Measurements from ENCODE around the gene SHLD1.
"Not testable (repeated sequence)": the region's sequence is repeated elsewhere in the genome, so short reads cannot be mapped to it uniquely, and the experiment has no call there.

Gene SHLD1

GRCh38 chr20:5735845-5736510 lies 14.2 kb upstream of the SHLD1 start:
- no peak for DNase-seq (ENCODE audit: low read depth in 2 of 2)

DNA sequence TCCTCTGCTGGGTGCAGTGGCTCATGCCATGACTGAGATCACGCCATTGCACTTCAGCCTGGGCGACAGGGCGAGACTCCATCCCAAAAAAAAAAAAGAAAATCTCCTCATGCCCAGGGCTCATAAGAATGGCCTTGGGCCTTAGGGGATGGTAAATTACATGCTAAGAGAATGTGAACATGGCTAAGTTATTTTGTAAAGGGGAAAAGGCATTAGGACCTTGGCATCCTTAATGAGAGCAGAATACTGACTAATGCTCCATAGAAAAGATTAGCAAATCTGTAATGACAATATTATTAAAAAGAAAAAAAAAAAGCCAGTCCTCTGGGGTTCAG lies 12.6 kb upstream of the SHLD1 start:
- no peak for DNase-seq (ENCODE audit: low read depth in 2 of 2)

DNA sequence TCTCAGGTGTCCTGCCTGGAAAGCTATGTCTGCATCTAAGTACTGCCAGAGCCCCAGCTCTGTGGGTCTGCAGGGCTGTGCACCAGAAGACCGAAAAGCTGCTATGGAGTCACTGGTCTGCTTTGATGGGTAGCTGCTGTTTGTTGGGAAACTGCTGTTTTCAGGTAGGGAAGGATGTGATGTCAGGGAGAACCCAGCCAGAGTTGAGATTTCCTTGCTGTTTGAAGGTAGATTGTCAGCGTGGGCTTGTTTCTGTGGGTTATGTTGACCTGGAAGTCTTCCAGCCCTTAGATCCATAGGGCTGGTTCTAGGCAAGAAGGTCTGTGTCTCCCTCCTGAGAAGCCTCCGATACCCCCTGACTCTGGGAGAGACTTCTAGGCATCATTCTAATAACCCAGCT lies 12.2 kb upstream of the SHLD1 start:
- no peak for DNase-seq (ENCODE audit: low read depth in 2 of 2)

DNA sequence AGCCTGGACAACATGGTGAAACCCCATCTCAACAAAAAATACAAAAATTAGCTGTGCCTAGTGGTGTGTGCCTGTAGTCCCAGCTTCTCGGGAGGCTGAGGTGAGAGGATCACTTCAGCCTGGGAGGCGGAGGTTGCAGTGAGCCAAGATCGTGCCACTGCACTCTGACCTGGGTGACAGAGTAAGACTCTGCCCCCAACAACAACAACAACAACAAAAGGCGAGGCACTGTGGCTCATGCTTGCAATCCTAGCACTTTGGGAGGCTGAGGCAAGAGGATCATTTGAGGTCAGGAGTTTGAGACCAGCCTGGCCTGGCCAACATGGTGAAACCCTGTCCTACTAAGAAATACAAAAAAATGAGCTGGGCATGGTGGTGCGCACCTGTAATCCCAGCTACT lies 9.6 kb upstream of the SHLD1 start:
- DNase-seq (ENCODE audit: low read depth in 2 of 2) = not testable (repeated sequence)

GRCh38 chr20:5741089-5741488 lies 9.1 kb upstream of the SHLD1 start:
- no peak for DNase-seq (ENCODE audit: low read depth in 2 of 2)

- DNase-seq (ENCODE audit: low read depth in 2 of 2) = no peak
These were observed 8.2 kb upstream of the SHLD1 start for GRCh38 chr20:5742041-5742440.

DNA sequence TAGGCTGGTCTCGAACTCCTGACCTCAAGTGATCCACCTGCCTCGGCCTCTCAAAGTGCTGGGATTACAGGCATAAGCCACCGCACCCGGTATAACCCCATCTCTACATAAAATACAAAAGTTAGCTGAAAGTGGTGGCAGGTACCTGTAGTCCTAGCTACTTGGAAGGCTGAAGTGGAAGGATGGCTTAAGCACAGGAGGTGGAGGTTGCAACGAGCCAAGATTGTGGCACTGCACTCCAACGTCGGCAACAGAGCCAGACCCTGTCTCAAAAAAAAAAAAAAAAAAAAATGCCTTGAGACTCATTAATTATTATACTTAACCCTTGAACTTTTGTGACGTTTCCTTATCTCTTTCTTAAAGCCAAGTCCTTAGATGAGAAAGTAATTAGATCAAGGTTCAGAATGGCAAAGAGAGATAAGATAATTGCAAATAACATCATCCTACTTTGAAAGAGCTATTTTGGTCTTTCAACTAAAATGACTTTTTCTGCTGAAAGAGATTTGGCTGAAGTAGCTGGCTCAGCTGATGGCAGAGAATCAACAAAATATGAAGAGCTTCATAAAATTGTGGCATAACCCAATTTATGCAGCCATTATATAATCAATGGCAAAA lies 4.7 kb upstream of the SHLD1 start:
- DNase-seq (ENCODE audit: low read depth in 2 of 2) = no peak

DNA sequence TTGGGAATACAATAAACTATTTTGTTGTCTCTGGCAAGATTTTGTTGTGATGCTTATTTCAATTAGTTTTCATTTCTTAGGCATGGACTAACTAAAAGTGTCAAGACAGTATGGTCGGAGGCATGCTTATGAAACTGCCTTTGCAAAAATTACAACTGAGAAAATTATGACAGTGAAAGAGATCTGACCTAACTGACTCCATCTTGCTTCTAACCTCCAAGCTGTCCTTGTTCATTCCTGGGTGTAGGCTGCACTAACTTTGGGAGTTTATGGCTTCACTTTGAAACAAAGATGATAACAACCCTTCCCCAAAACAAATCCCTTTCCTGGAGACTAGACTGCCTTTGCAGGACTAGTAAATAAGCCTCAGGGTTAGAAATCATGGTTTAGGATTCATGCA lies 4.1 kb upstream of the SHLD1 start:
- no peak for DNase-seq (ENCODE audit: low read depth in 2 of 2)

GRCh38 chr20:5748246-5748645 lies 2.0 kb upstream of the SHLD1 start:
- DNase-seq (ENCODE audit: low read depth in 2 of 2) = no peak

DNA sequence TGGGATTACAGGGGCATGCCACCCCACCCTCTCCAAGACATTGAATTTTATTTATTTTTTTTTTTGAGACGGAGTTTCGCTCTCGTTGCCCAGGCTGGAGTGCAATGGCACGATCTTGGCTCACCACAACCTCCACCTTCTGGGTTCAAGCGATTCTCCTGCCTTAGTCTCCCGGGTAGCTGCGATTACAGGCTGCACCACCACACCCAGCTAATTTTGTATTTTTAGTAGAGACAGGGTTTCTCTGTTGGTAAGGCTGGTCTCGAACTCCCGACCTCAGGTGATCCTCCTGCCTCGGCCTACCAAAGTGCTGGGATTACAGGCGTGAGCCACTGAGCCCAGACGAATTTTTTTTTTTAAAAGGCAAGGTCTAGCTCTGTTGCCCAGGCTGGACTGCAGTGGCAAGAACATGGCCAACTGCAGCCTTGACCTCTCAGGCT lies 669 bp upstream of the SHLD1 start:
- DNase-seq (ENCODE audit: low read depth in 2 of 2) = not testable (repeated sequence)

DNA sequence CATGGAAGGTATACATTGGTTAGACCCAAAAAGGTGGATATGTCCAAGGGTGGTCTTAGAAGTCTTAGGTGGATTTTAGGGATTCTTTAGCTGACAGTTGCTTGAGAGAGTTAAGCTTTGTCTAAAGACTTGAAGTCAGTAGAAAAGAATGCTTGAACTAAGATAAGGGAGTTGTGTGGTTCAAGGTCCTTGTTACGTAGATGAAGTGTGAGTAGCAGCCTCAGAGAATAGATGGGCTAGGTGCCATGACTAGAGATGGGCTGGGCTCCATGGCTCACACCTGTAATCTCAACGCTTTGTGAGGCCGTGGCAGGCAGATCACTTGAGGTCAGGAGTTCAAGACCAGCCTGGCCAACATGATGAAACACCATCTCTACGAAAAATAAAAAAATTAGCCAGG lies 1.7 kb downstream of the SHLD1 start:
- no peak for DNase-seq (ENCODE audit: low read depth in 2 of 2)

DNA sequence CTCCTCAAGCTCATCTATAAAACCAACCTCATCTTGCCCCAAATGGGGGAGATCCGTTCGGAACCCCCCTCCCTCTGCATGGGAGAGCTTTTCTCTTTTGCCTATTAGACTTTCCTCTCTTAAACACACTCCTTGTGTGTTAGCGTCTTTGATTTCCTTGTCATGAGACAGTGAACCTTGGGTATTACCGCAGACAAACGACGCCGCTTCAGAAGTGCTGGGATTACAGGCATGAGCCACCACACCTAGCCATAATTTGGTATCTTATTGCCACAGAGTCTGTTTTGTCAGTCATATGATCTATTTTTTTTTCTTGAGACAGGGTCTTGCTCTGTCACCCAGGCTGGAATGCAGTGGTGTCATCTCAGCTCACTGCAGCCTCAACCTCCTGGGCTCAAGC lies 3.6 kb downstream of the SHLD1 start:
- no peak for DNase-seq (ENCODE audit: low read depth in 2 of 2)

GRCh38 chr20:5757949-5758348 lies 7.7 kb downstream of the SHLD1 start:
- no peak for DNase-seq (ENCODE audit: low read depth in 2 of 2)

DNA sequence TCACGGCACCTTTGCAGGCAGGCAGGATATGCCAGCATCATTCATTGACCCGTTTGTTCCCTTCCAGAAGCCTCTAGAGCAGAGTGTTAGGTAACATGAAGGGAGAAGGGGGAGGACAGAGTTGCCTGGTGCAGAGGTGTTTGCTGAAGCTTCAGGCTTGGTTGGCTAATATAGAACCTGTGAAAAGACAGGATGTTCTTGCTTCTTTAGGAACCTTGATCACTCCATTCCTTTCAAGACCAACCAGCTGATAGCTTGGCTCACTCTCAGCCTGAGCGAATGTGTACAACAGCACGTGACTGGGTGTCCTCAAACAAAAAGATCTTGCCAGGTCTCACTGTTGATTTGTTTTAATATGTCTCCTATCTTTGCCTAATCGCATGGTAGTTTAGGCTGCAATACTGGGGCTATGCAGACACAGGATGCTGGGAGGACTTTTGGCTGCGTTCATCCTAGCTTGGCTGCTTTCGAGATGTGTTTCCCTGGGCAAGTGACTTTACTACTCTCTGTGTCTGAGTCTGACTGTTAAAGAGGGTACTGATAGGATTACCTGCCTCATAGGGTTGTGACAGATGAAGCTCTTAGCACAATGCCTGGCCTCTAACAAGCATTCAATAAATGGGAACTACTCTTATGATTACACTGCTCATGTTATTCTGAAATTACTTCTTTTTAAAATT lies 16.0 kb downstream of the SHLD1 start:
- DNase-seq (ENCODE audit: low read depth in 2 of 2) = no peak

- DNase-seq (ENCODE audit: low read depth in 2 of 2) = no peak
These were observed 17.4 kb downstream of the SHLD1 start for GRCh38 chr20:5767493-5768098.

DNA sequence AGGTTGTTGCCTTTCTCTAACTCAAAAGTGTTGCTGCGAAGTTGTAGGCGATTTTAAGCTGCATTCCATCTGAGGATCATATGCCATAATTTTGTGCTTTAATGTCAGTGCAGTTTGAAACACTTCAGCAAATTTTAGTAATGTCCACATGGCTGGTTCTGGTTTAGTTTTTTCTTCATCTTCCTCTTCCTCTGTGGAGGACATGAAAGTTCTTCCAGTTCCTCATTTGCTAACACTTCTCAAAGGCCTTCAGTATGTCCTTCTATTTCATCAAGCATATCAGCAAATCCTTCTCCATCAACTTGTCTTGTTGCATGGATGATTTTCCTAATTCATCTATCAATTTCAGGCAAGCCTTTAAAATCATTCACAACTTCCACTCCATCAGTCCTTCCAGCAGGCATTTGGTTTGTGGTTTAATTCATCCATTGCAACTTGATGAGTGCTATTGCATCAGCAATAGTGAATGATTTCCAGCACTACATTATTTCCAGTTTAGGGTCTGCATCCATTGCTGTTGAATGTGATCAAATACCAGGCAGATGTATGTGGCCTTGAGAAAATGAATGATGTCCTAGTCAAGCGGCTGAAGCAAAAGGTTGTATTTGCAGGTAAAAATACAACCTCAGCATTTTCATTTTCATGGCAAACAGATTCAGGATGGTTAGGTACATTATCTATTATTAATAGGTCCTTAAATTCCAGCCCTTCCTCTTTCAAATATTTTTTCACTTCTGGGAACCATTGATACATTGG lies 20.2 kb downstream of the SHLD1 start:
- no peak for DNase-seq (ENCODE audit: low read depth in 2 of 2)

GRCh38 chr20:5770987-5771318 lies 20.8 kb downstream of the SHLD1 start:
- DNase-seq (ENCODE audit: low read depth in 2 of 2) = no peak

- DNase-seq (ENCODE audit: low read depth in 2 of 2) = no peak
These were observed 22.5 kb downstream of the SHLD1 start for GRCh38 chr20:5772704-5773103.

GRCh38 chr20:5773589-5773988 lies 23.4 kb downstream of the SHLD1 start:
- DNase-seq (ENCODE audit: low read depth in 2 of 2) = no peak

DNA sequence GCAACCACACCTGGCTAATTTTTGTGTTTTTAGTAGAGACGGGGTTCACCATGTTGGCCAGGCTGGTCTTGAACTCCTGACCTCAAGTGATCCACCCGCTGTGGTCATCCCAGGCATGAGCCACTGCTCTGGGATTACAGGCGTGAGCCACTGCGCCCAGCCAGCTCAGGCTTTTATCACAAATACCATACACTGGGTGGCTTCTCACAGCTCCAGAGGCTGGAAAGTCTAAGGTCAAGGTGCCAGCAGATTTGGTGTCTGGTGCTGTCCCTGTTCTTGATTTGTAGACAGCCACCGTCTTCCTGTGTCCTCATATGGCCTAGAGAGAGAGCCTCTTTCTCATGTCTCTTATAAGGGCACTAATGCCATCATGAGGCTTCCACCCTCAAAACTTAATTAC lies 25.9 kb downstream of the SHLD1 start:
- DNase-seq (ENCODE audit: low read depth in 2 of 2) = no peak

- no peak for DNase-seq (ENCODE audit: low read depth in 2 of 2)
These were observed 29.1 kb downstream of the SHLD1 start for GRCh38 chr20:5779071-5779900.

DNA sequence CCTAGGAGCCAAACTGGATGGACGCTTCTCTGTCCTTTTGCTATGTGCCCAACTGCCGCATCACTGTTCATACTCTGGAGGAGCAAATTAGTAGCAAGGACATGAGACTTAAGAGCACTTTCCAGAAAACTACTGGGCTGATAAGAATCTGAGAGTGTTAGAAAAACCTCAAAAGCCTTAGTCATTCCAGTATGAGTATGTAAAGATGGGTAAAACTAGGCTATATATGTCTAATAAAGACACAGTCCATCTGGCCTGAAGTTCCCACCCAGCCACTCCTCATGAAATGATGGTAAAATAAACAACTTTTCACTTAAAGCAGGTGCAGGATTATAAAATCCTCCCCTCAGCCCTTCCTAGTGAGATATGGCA lies 30.6 kb downstream of the SHLD1 start:
- DNase-seq (ENCODE audit: low read depth in 2 of 2) = no peak

Measured in stimulated activated CD8-positive, alpha-beta memory T cell treated with anti-CD3 and anti-CD28 coated beads, Interleukin-2, amount 100 ng/mL, for 1 hour (primary cell).